H9 (cell line): ENCODE results near the gene GPR108. TPM values are rescaled to one million over a fixed set of nuclear protein-coding genes. Genes with fewer than 3 reads are reported as not detected.

Source experiments
- DNase-seq: peaks from one replicate; pipeline ENCODE4 v3.0.0-alpha.2; 2017
- H2AFZ ChIP-seq: one replicate; pipeline ENCODE4 v1.6.1; 2013; ENCODE audit warnings: mild to moderate bottlenecking, low read length, control low read depth, moderate library complexity
- H2AK5ac ChIP-seq: 2 replicates; pipeline ENCODE4 v1.6.1; 2013; ENCODE audit warnings: low read length, control low read depth, mixed read lengths; ENCODE audit not compliant: insufficient read length
- H2BK120ac ChIP-seq: one replicate; pipeline ENCODE4 v1.6.1; 2013; ENCODE audit warnings: low read depth, mild to moderate bottlenecking, low read length, control low read depth, inconsistent platforms; ENCODE audit not compliant: poor library complexity, severe bottlenecking
- H2BK12ac ChIP-seq: 2 replicates; pipeline ENCODE4 v1.6.1; 2013; ENCODE audit warnings: low read length, control low read depth, mixed read lengths, low read depth; ENCODE audit not compliant: insufficient read length
- H2BK15ac ChIP-seq: 2 replicates; pipeline ENCODE4 v1.6.1; 2013; ENCODE audit warnings: low read depth, low read length, control low read depth
- H2BK20ac ChIP-seq: one replicate; pipeline ENCODE4 v1.6.1; 2013; ENCODE audit warnings: low read depth, mild to moderate bottlenecking, low read length, control low read depth, inconsistent platforms; ENCODE audit not compliant: poor library complexity, severe bottlenecking
- H2BK5ac ChIP-seq: 2 replicates; pipeline ENCODE4 v1.6.1; 2013; ENCODE audit warnings: low read length, control low read depth, mixed read lengths; ENCODE audit not compliant: insufficient read length
- H3K14ac ChIP-seq: 2 replicates; pipeline ENCODE4 v1.6.1; 2013; ENCODE audit warnings: low read length, control low read depth; ENCODE audit not compliant: insufficient read depth
- H3K18ac ChIP-seq: 2 replicates; pipeline ENCODE4 v1.6.1; 2013; ENCODE audit warnings: low read depth, mild to moderate bottlenecking, mixed read lengths, low read length, control low read depth; ENCODE audit not compliant: insufficient read length
- H3K23ac ChIP-seq: 2 replicates; pipeline ENCODE4 v1.6.1; 2013; ENCODE audit warnings: low read length, control low read depth, mixed read lengths, low read depth; ENCODE audit not compliant: insufficient read length
- H3K23me2 ChIP-seq: 2 replicates; pipeline ENCODE4 v1.6.1; 2013; ENCODE audit warnings: low read depth, mild to moderate bottlenecking, mixed read lengths, low read length, control low read depth; ENCODE audit not compliant: insufficient read length, poor library complexity, severe bottlenecking
- H3K27ac ChIP-seq: 2 replicates; pipeline ENCODE4 v1.5.1; 2013; ENCODE audit warnings: low read length, control low read depth, mixed read lengths, low read depth; ENCODE audit not compliant: insufficient read length
- H3K27me3 ChIP-seq: 2 replicates; pipeline ENCODE4 v1.6.1; 2013; ENCODE audit warnings: low read length, control low read depth, inconsistent platforms; ENCODE audit not compliant: insufficient read depth
- H3K4ac ChIP-seq: 2 replicates; pipeline ENCODE4 v1.6.1; 2013; ENCODE audit warnings: low read depth, mild to moderate bottlenecking, control low read depth, inconsistent platforms, low read length, moderate library complexity
- H3K4me1 ChIP-seq: 2 replicates; pipeline ENCODE4 v1.6.1; 2013; ENCODE audit warnings: low read length, control low read depth, inconsistent platforms; ENCODE audit not compliant: insufficient read depth
- H3K4me2 ChIP-seq: 2 replicates; pipeline ENCODE4 v1.6.1; 2013; ENCODE audit warnings: low read length, control low read depth, mixed read lengths; ENCODE audit not compliant: insufficient read length, insufficient read depth
- H3K56ac ChIP-seq: 2 replicates; pipeline ENCODE4 v1.6.1; 2013; ENCODE audit warnings: low read depth, mild to moderate bottlenecking, mixed read lengths, low read length, control low read depth; ENCODE audit not compliant: insufficient read length
- H3K79me1 ChIP-seq: 2 replicates; pipeline ENCODE4 v1.6.1; 2013; ENCODE audit warnings: low read depth, mild to moderate bottlenecking, moderate library complexity, low read length, control low read depth, inconsistent platforms; ENCODE audit not compliant: insufficient read depth, poor library complexity, severe bottlenecking
- H3K79me2 ChIP-seq: 2 replicates; pipeline ENCODE4 v1.6.1; 2013; ENCODE audit warnings: low read length, control low read depth, inconsistent platforms; ENCODE audit not compliant: insufficient read depth
- H3K9ac ChIP-seq: 2 replicates; pipeline ENCODE4 v1.6.1; 2013; ENCODE audit warnings: low read length, control low read depth, mixed read lengths; ENCODE audit not compliant: insufficient read length; ENCODE audit errors: extremely low read depth
- H3K9me3 ChIP-seq: one replicate; pipeline ENCODE4 v1.6.1; 2013; ENCODE audit warnings: low read depth, low read length, inconsistent platforms; ENCODE audit not compliant: control insufficient read depth
- H3T11ph ChIP-seq: one replicate; pipeline ENCODE4 v1.6.1; 2013; ENCODE audit warnings: mild to moderate bottlenecking, low read length, control low read depth, inconsistent platforms
- H4K20me1 ChIP-seq: one replicate; pipeline ENCODE4 v1.6.1; 2013; ENCODE audit not compliant: control insufficient read depth, insufficient read length, insufficient read depth
- H4K5ac ChIP-seq: 2 replicates; pipeline ENCODE4 v1.6.1; 2013; ENCODE audit warnings: low read depth, mild to moderate bottlenecking, mixed read lengths, low read length, control low read depth; ENCODE audit not compliant: insufficient read length
- H4K8ac ChIP-seq: replicated peaks from 2 replicates; pipeline ENCODE4 v1.6.1; 2013; ENCODE audit warnings: low read length, control low read depth, mixed read lengths, low read depth; ENCODE audit not compliant: insufficient read length
- H4K91ac ChIP-seq: 2 replicates; pipeline ENCODE4 v1.6.1; 2013; ENCODE audit warnings: low read depth, mild to moderate bottlenecking, moderate library complexity, mixed read lengths, low read length, control low read depth; ENCODE audit not compliant: insufficient read length
- H3K27ac Mint-ChIP-seq, 3 experiments: 2 replicates in 2 of 3; 3 replicates in 1 of 3; pipeline ENCODE4 v1.8.0; 2020 to 2021; ENCODE audit warnings: mixed read lengths in 3 of 3, mild to moderate bottlenecking in 1 of 3, moderate library complexity in 1 of 3
- H3K27me3 Mint-ChIP-seq: 2 replicates; pipeline ENCODE4 v1.8.0; 2021; ENCODE audit warnings: low read depth, mild to moderate bottlenecking, moderate library complexity, mixed read lengths
- H3K36me3 Mint-ChIP-seq, 3 experiments: 2 replicates in 2 of 3; 3 replicates in 1 of 3; pipeline ENCODE4 v1.8.0; 2020 to 2021; ENCODE audit warnings: low read depth in 3 of 3, mixed read lengths in 3 of 3; ENCODE audit not compliant: insufficient read depth in 1 of 3
- H3K4me1 Mint-ChIP-seq, 2 experiments: 2 replicates each; pipeline ENCODE4 v1.8.0; 2020; ENCODE audit warnings: mixed read lengths in 2 of 2
- H3K4me3 Mint-ChIP-seq, 2 experiments: 2 replicates in 1 of 2; 3 replicates in 1 of 2; pipeline ENCODE4 v1.8.0; 2020 to 2021; ENCODE audit warnings: mild to moderate bottlenecking in 2 of 2, mixed read lengths in 2 of 2, moderate library complexity in 1 of 2
- H3K9me3 Mint-ChIP-seq, 2 experiments: 2 replicates in 1 of 2; 3 replicates in 1 of 2; pipeline ENCODE4 v1.8.0; 2020; ENCODE audit warnings: mild to moderate bottlenecking in 2 of 2, mixed read lengths in 2 of 2, moderate library complexity in 1 of 2
- WGBS: extraction: QIAGEN DNeasy Blood & Tissue Kit; methylation state at CpG from one replicate; pipeline ENCODE4 v1.1.7; 2013; ENCODE audit warnings: missing lambda C conversion rate, low lambda C conversion rate, mixed read lengths; ENCODE audit not compliant: insufficient read length; ENCODE audit errors: extremely low coverage; 5-methylcytosine and 5-hydroxymethylcytosine counted together
- total RNA-seq: library from RNA; stranded (reverse); gene quantifications from 2 replicates; pipeline ENCODE4 v1.2.1, GENCODE V29; 2021
- TF ChIP-seq, protein P1 (sequence below): fragments of 200-600 bp; sonication (generic); conservative IDR thresholded peaks from 3 replicates; pipeline ENCODE4 v1.8.0; 2021; ENCODE audit warnings: antibody characterized with exemption, mild to moderate bottlenecking

GPR108 gene
- total RNA-seq, 1 experiment from 2014 or later: 38.2 TPM

- Histone ChIP-seq H3K18ac (no peak overlapping the region), H2AK5ac (no peak overlapping the region), H3K23ac (no peak overlapping the region), H2BK20ac (no peak overlapping the region), H2BK12ac (no peak overlapping the region), H2BK15ac (no peak overlapping the region), H3K4me2 (no peak overlapping the region), H3K27ac (no peak overlapping the region), H3K79me2 (no peaks in the 10 kb centered on the region), H4K8ac (no peak overlapping the region), H2AFZ (no peak overlapping the region), H3K14ac (no peak overlapping the region), H3K9ac (no peak overlapping the region), H4K20me1 (no peaks in the 10 kb centered on the region), H3K27me3 (no peaks in the 10 kb centered on the region), H3K4me1 (no peaks in the 10 kb centered on the region; the same call in 1 of the 2 replicates), H3T11ph (no peak overlapping the region), H2BK120ac (no peak overlapping the region), H4K5ac (no peak overlapping the region), H3K9me3 (no peaks in the 10 kb centered on the region), H3K4ac (no peak overlapping the region), H4K91ac (no peak overlapping the region), H2BK5ac (no peak overlapping the region), H3K56ac (no peak overlapping the region), H3K79me1 (no peaks in the 10 kb centered on the region), H3K23me2 (no peaks in the 10 kb centered on the region)
- Mint-ChIP-seq H3K4me3 (no peak overlapping the region), H3K27ac (no peak overlapping the region), H3K4me1 (peaks cover 10 to 39% of the 10 kb centered on the region in 2 experiments), H3K36me3 (no peaks in the 10 kb centered on the region; a peak in 1 of 7 replicates), H3K9me3 (peaks cover 0 to 2% of the 10 kb centered on the region in 2 experiments; a peak in 1 of 5 replicates), H3K27me3 (no peaks in the 10 kb centered on the region; the same call in 1 of the 2 replicates)
- WGBS: no CpG with 5 or more reads among the region's 16 CpGs
- TF ChIP-seq, protein P1, sequence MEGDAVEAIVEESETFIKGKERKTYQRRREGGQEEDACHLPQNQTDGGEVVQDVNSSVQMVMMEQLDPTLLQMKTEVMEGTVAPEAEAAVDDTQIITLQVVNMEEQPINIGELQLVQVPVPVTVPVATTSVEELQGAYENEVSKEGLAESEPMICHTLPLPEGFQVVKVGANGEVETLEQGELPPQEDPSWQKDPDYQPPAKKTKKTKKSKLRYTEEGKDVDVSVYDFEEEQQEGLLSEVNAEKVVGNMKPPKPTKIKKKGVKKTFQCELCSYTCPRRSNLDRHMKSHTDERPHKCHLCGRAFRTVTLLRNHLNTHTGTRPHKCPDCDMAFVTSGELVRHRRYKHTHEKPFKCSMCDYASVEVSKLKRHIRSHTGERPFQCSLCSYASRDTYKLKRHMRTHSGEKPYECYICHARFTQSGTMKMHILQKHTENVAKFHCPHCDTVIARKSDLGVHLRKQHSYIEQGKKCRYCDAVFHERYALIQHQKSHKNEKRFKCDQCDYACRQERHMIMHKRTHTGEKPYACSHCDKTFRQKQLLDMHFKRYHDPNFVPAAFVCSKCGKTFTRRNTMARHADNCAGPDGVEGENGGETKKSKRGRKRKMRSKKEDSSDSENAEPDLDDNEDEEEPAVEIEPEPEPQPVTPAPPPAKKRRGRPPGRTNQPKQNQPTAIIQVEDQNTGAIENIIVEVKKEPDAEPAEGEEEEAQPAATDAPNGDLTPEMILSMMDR: no peak
- DNase-seq: no peak
Observed at GRCh38 chr19:6725513-6726231, 11.7 kb downstream of the GPR108 start.
